Measurements from ENCODE around the gene PPP2CA. TPM values are rescaled to one million over a fixed set of nuclear protein-coding genes. Genes with fewer than 3 reads are reported as not detected.

The PPP2CA gene
- total and polyA plus RNA-seq, 10 donors = 23.5 to 175 (median 105) TPM

DNA sequence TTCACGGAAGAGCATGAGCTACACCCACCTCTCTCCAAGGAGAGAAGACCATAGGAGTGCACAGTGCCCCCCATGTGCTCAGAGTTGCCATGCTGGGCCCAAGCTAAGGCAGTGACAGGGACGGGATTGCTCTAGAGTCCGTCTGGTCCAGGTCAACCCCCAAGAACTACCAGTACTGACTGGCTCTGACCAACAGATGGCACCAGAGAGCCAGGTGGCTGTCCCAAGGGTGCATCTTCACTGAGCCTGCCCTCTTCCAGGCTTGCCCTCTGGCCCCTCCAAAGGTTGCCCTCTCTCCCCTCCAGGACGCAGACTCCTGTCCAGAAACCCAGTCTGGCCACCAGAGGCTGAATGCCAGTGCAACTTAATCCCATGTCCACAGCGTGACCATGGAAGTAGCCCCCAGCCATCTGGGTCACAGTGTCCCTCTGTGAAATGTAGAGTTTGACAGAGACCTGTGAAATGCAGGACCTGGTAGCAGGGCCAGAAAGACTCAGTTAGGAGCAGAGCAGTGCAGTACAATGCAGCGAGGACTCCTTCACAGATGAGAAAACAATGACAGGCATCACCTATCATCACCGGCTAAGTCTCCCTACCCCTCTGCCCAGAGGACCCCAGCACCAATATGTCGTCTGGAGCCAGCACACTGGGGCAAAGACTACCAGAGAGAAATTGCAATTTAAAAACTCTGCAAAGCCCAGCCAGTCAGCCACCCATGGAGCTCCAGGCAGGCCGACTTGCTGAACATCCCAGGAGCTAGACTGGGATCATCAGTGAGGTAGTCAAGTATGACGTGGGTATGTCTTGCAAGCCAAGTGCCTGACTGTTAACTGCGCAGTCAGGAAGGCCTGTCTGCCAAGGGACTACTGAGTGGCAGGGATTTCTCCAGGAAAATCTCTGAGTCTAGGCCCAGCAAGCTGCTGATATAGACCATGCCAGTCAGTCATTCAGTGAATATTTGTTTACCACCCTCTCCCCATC, 41.4 kb downstream of the PPP2CA start:
- intact Hi-C loops (cut with DNase I; ENCODE audit: low total_unique reads) = loop anchor here (2.0 to 10.0 kb wide), 2 partner anchors 104 to 410 kb away; no protein-coding TSS in a partner anchor
- Histone ChIP-seq H3K27me3 (replicated peaks in 1 of 7) (no peaks in the 10 kb centered on the region), H3K27ac (no peak overlapping the region), H3K9me3 (no peaks in the 10 kb centered on the region), H3K4me3 (no peak overlapping the region), H3K36me3 (no peaks in the 10 kb centered on the region), H3K4me1 (peaks cover 0 to 13% (median 0%) of the 10 kb centered on the region in 6 donors)
- 52 to 66% (median 61%) methylated on average over 10 to 11 of the region's 11 CpGs for WGBS, 5 donors
- peak; percentile 89 for DNase-seq
- TF ChIP-seq, protein P1, sequence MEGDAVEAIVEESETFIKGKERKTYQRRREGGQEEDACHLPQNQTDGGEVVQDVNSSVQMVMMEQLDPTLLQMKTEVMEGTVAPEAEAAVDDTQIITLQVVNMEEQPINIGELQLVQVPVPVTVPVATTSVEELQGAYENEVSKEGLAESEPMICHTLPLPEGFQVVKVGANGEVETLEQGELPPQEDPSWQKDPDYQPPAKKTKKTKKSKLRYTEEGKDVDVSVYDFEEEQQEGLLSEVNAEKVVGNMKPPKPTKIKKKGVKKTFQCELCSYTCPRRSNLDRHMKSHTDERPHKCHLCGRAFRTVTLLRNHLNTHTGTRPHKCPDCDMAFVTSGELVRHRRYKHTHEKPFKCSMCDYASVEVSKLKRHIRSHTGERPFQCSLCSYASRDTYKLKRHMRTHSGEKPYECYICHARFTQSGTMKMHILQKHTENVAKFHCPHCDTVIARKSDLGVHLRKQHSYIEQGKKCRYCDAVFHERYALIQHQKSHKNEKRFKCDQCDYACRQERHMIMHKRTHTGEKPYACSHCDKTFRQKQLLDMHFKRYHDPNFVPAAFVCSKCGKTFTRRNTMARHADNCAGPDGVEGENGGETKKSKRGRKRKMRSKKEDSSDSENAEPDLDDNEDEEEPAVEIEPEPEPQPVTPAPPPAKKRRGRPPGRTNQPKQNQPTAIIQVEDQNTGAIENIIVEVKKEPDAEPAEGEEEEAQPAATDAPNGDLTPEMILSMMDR (IDR thresholded peaks at IDR 0.05 in 8 of 11, conservative IDR thresholded peaks at IDR 0.05 in 3 of 11) = peak; percentile 56 to 94 (median 86)
- TF ChIP-seq POLR2A (IDR thresholded peaks at IDR 0.05) = no peak
- peak in 1 of 3 donors; percentile 31 for TF ChIP-seq POLR2AphosphoS5 (IDR thresholded peaks at IDR 0.05)

GRCh38 chr5:134183481-134183880, 42.4 kb downstream of the PPP2CA start:
- Histone ChIP-seq H3K9me3 (no peaks in the 10 kb centered on the region), H3K27me3 (replicated peaks in 1 of 7) (no peaks in the 10 kb centered on the region), H3K4me3 (no peak overlapping the region), H3K4me1 (peaks cover 0 to 13% (median 0%) of the 10 kb centered on the region in 6 donors), H3K27ac (no peak overlapping the region), H3K36me3 (no peaks in the 10 kb centered on the region)
- no peak for DNase-seq
- no peak for TF ChIP-seq POLR2A (IDR thresholded peaks at IDR 0.05)
- no peak for TF ChIP-seq POLR2AphosphoS5 (IDR thresholded peaks at IDR 0.05)
- TF ChIP-seq, protein P1 (IDR thresholded peaks at IDR 0.05 in 8 of 11, conservative IDR thresholded peaks at IDR 0.05 in 3 of 11) = no peak
- intact Hi-C loops (cut with DNase I; ENCODE audit: low total_unique reads) = loop anchor here (10.0 kb wide), 1 partner anchor 411 kb away; no protein-coding TSS in a partner anchor

GRCh38 chr5:134178096-134178419, 47.8 kb downstream of the PPP2CA start:
- H3K27ac ChIP-seq = peak overlapping the region in 2 of 8 donors; percentile 98 to 100
- peaks cover 22 to 41% (median 36%) of the 10 kb centered on the region in 6 donors for H3K4me1 ChIP-seq
- WGBS, 5 donors = 76 to 91% (median 83%) methylated on average over 3 of the region's 3 CpGs
- peak overlapping the region in 5 of 8 donors; percentile 72 to 97 (median 85) for H3K4me3 ChIP-seq
- H3K27me3 ChIP-seq (replicated peaks in 1 of 7) = no peaks in the 10 kb centered on the region
- TF ChIP-seq POLR2A (IDR thresholded peaks at IDR 0.05) (no peak), POLR2AphosphoS5 (IDR thresholded peaks at IDR 0.05) (no peak)
- TF ChIP-seq, protein P1 (IDR thresholded peaks at IDR 0.05 in 8 of 11, conservative IDR thresholded peaks at IDR 0.05 in 3 of 11) = no peak
- intact Hi-C loops (cut with DNase I; ENCODE audit: low total_unique reads) = loop anchor here (10.0 kb wide), 1 partner anchor 557 kb away; the partner anchor contains the start of gene CAMLG
- no peak for DNase-seq
- peaks cover 0 to 8% (median 6%) of the 10 kb centered on the region in 6 donors for H3K36me3 ChIP-seq
- H3K9me3 ChIP-seq = no peaks in the 10 kb centered on the region

Data from spleen (tissue), 11 donors.